HepG2 (cell line): ENCODE data around the gene GAGE10. TPM values are rescaled to one million over a fixed set of nuclear protein-coding genes. Genes with fewer than 3 reads are reported as not detected.

Experiments
- ATAC-seq: fragments of 200-7000 bp; cut with Tn5 transposase; 3 replicates; pipeline ENCODE4 v1.9.1; 2020; ENCODE audit warnings: mild to moderate bottlenecking, moderate library complexity
- BruUV-seq: library from RNA; stranded (reverse); fragments of 400-500 nt; replicated peaks from 2 replicates; lab custom pipeline; 2021; lab: Mats Ljungman, UMichigan
- CTCF ChIA-PET: fragments of 300-600 bp; formaldehyde crosslinking; extraction: SDS; loops from one replicate; lab custom pipeline; 2021; ENCODE audit warnings: low total read pairs, inconsistent platforms, low intra/inter-chr PET ratio; lab: Yijun Ruan, JAX
- POLR2A ChIA-PET: fragments of 350-600 bp; sonication (Branson Sonifier 250); formaldehyde crosslinking; loops from one replicate; lab custom pipeline; 2020; ENCODE audit warnings: antibody characterized with exemption, inconsistent platforms; lab: Yijun Ruan, JAX
- DNase-seq: peaks from one replicate; pipeline ENCODE4 v3.0.0-alpha.2; 2015; ENCODE audit warnings: low spot score
- FAIRE-seq: peaks from 3 replicates; lab custom pipeline; 2011; peaks lifted over from hg19 to GRCh38; lab: Jason Lieb, UNC
- H2AFZ ChIP-seq: one replicate; pipeline ENCODE4 v1.6.1; 2011; ENCODE audit warnings: low read length, inconsistent platforms
- H3K27ac ChIP-seq: fragments of 300-600 bp; 3 replicates; pipeline ENCODE4 v1.8.0; 2011; ENCODE audit warnings: mixed run types, mild to moderate bottlenecking, mixed read lengths, low read length, inconsistent platforms; ENCODE audit not compliant: insufficient read depth; ENCODE audit errors: extremely low read length
- H3K27me3 ChIP-seq, 2 experiments: fragments of 200-600 bp in 1 of 2; 2 replicates in 1 of 2; 3 replicates in 1 of 2; pipeline versions ENCODE4 v1.6.0 to v1.8.0; 2011; ENCODE audit warnings: low read length in 2 of 2, mild to moderate bottlenecking in 2 of 2, moderate library complexity in 2 of 2, inconsistent platforms in 1 of 2; ENCODE audit not compliant: insufficient read depth in 2 of 2, control insufficient read depth in 1 of 2
- H3K36me3 ChIP-seq, 2 experiments: fragments of 200-600 bp in 1 of 2; replicated peaks in 1 of 2; 2 replicates in 1 of 2; 3 replicates in 1 of 2; pipeline versions ENCODE4 v1.5.1 to v1.8.0; 2011; ENCODE audit warnings: low read length in 2 of 2, inconsistent platforms in 1 of 2; ENCODE audit not compliant: insufficient read depth in 2 of 2, control insufficient read depth in 1 of 2
- H3K4me1 ChIP-seq: 2 replicates; pipeline ENCODE4 v1.5.1; 2012; ENCODE audit warnings: low read length, inconsistent platforms; ENCODE audit not compliant: insufficient read depth
- H3K4me2 ChIP-seq: 2 replicates; pipeline ENCODE4 v1.6.0; 2011; ENCODE audit warnings: low read depth, low read length, inconsistent platforms
- H3K4me3 ChIP-seq, 3 experiments: fragments of 200-600 bp in 1 of 3; sonication (generic), shearing (Covaris generic) in 1 of 3; replicated peaks in 1 of 3; 2 replicates each; pipeline ENCODE4 v1.5.1; 2011 to 2016; ENCODE audit warnings: low read length in 3 of 3, inconsistent platforms in 2 of 3, low read depth in 2 of 3, mild to moderate bottlenecking in 2 of 3, control low read depth in 1 of 3, mixed read lengths in 1 of 3; ENCODE audit not compliant: insufficient read depth in 1 of 3
- H3K79me2 ChIP-seq: one replicate; pipeline ENCODE4 v1.6.1; 2011; ENCODE audit warnings: low read length, inconsistent platforms; ENCODE audit not compliant: insufficient read depth
- H3K9ac ChIP-seq: 2 replicates; pipeline ENCODE4 v1.6.0; 2011; ENCODE audit warnings: mild to moderate bottlenecking, low read depth, low read length, inconsistent platforms; ENCODE audit not compliant: insufficient read depth
- H3K9me3 ChIP-seq: 2 replicates; pipeline ENCODE4 v1.5.1; 2012; ENCODE audit warnings: mild to moderate bottlenecking, low read length
- H4K20me1 ChIP-seq: 2 replicates; pipeline ENCODE4 v1.6.0; 2011; ENCODE audit warnings: inconsistent platforms, mild to moderate bottlenecking, low read length, moderate library complexity; ENCODE audit not compliant: insufficient read depth
- BORCS8-MEF2B ChIP-seq: sonication (generic); formaldehyde crosslinking; IDR thresholded peaks from 2 replicates; pipeline ENCODE4 v1.8.0; 2022; ENCODE audit warnings: mild to moderate bottlenecking, missing genetic modification reagents
- HNRNPH1 ChIP-seq: fragments of 200-400 bp; formaldehyde crosslinking; optimal IDR thresholded peaks from 2 replicates; pipeline ENCODE3; 2017; ENCODE audit warnings: mild to moderate bottlenecking, low read depth, low read length
- ISX ChIP-seq: sonication (generic); formaldehyde crosslinking; conservative IDR thresholded peaks from 2 replicates; pipeline ENCODE4 v1.5.0; 2020; ENCODE audit warnings: missing genetic modification reagents
- KDM6A ChIP-seq: IDR thresholded peaks from 2 replicates; pipeline ENCODE4 v1.6.1; 2016; ENCODE audit warnings: low read depth
- SP1 ChIP-seq, 2 experiments: fragments of 450-650 bp in 1 of 2; sonication (generic) in 1 of 2; formaldehyde crosslinking in 1 of 2; IDR thresholded peaks; 2 replicates each; pipeline versions ENCODE4 v1.4.0 to v1.6.1; 2016 to 2020; ENCODE audit warnings: missing genetic modification reagents in 1 of 2
- ZBTB3 ChIP-seq: sonication (generic); formaldehyde crosslinking; IDR thresholded peaks from 2 replicates; pipeline ENCODE4 v1.4.0; 2020; ENCODE audit warnings: low read depth, mild to moderate bottlenecking, moderate library complexity, missing genetic modification reagents, borderline replicate concordance
- ZNF263 ChIP-seq: sonication (generic); formaldehyde crosslinking; IDR thresholded peaks from 2 replicates; pipeline ENCODE4 v1.4.0; 2020; ENCODE audit warnings: missing genetic modification reagents
- ZNF577 ChIP-seq: sonication (generic); formaldehyde crosslinking; IDR thresholded peaks from 2 replicates; pipeline ENCODE4 v1.4.0; 2020; ENCODE audit warnings: mild to moderate bottlenecking, low read depth, missing genetic modification reagents, borderline replicate concordance
- ZNF629 ChIP-seq: sonication (generic); formaldehyde crosslinking; conservative IDR thresholded peaks from 2 replicates; pipeline ENCODE4 v1.5.0; 2020; ENCODE audit warnings: missing genetic modification reagents
- ZNF816 ChIP-seq: sonication (generic); formaldehyde crosslinking; IDR thresholded peaks from 2 replicates; pipeline ENCODE4 v1.8.0; 2022; ENCODE audit warnings: missing genetic modification reagents, mild to moderate bottlenecking, borderline replicate concordance
- WGBS: methylation state at CpG from one replicate; pipeline ENCODE4 v1.1.6; 2017; ENCODE audit warnings: low lambda C conversion rate; 5-methylcytosine and 5-hydroxymethylcytosine counted together
- in situ Hi-C: cut with HindIII; loops from 2 replicates; pipeline ENCODE4 v1.10.0; 2017; ENCODE audit warnings: low pct_unique_long_range_greater_than_20kb; ENCODE audit not compliant: extremely low pct_ligation_motif_present
- intact Hi-C: fragments of 100-400 bp; cut with micrococcal nuclease; formaldehyde crosslinking; loops from one replicate; pipeline ENCODE4 v1.10.0; 2022; ENCODE audit not compliant: unreplicated experiment
- polyA plus RNA-seq, 8 experiments: library from polyadenylated mRNA; depleted of rRNA in 3 of 8; stranded (reverse) in 7 of 8; unstranded in 1 of 8; fragments of >200 nt; fragmentation: Illumina TruSeq in 4 of 8; extraction: Trizol in 4 of 8; gene quantifications; 2 replicates each; pipeline versions ENCODE4 v1.2.1 to v1.2.3, GENCODE V29; 2011 to 2016; ENCODE audit warnings: low read depth in 4 of 8, missing spikeins in 1 of 8, mixed read lengths in 1 of 8; ENCODE audit not compliant: insufficient read depth in 1 of 8
- total RNA-seq, 5 experiments: library from RNA; depleted of rRNA; stranded (reverse); fragments of >200 nt; fragmentation: Illumina TruSeq; extraction: Trizol; gene quantifications; 2 replicates each; pipeline ENCODE4 v1.2.3, GENCODE V29; 2016; ENCODE audit warnings: low read depth in 1 of 5
- TF ChIP-seq, protein P1 (sequence below): IDR thresholded peaks from 2 replicates; pipeline ENCODE4 v1.6.1; 2012; ENCODE audit warnings: low read length, improper control_type of control experiment
- TF ChIP-seq, protein P2 (sequence below): IDR thresholded peaks from 2 replicates; pipeline ENCODE4 v1.6.1; 2016
- TF ChIP-seq, protein P3 (sequence below): sonication (generic); formaldehyde crosslinking; IDR thresholded peaks from 2 replicates; pipeline ENCODE4 v1.4.0; 2020; ENCODE audit warnings: mild to moderate bottlenecking, missing genetic modification reagents
- TF ChIP-seq, protein P4 (sequence below): sonication (generic); formaldehyde crosslinking; IDR thresholded peaks from 2 replicates; pipeline ENCODE4 v1.8.0; 2022; ENCODE audit warnings: missing genetic modification reagents, mild to moderate bottlenecking, moderate library complexity, borderline replicate concordance

Gene GAGE10
- total and polyA plus RNA-seq, 2 of the 13 experiments (the other 11 are each of a cell fraction or from before 2014, with no cell fraction given): not detected

DNA sequence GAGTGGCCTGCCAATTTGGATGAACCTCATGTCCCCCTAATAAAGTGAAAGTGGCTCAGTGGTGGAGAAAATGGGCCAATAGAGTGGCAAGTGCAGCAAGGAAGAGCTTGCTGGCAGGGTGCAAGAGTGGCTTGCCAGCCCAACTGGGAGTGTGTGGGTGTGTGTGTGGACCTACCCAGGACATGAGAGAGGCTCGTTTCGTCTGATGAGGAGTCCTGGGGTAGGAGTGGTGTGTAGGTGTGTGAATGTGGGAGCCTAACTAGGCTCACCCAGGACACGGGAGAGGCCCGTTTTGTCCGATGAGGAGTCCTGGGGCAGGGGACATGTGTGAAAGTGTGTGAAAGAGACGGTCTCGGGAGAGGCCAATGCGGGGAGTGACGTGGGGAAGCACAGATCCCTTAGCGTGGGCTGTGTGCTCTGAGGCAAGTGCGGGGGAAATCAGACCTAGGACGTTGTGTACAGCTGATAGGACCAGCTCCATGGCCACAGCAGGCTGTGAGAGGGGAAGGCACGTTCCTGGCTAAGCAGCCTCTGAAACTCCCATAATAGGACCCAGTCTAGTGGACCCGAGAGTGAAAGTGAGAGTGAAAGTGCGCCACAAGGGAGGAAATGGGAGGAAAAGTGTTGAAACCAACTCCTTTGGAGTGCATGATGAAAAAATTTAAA, 5.3 kb downstream of the GAGE10 start (continued):
- TF ChIP-seq, protein P1, sequence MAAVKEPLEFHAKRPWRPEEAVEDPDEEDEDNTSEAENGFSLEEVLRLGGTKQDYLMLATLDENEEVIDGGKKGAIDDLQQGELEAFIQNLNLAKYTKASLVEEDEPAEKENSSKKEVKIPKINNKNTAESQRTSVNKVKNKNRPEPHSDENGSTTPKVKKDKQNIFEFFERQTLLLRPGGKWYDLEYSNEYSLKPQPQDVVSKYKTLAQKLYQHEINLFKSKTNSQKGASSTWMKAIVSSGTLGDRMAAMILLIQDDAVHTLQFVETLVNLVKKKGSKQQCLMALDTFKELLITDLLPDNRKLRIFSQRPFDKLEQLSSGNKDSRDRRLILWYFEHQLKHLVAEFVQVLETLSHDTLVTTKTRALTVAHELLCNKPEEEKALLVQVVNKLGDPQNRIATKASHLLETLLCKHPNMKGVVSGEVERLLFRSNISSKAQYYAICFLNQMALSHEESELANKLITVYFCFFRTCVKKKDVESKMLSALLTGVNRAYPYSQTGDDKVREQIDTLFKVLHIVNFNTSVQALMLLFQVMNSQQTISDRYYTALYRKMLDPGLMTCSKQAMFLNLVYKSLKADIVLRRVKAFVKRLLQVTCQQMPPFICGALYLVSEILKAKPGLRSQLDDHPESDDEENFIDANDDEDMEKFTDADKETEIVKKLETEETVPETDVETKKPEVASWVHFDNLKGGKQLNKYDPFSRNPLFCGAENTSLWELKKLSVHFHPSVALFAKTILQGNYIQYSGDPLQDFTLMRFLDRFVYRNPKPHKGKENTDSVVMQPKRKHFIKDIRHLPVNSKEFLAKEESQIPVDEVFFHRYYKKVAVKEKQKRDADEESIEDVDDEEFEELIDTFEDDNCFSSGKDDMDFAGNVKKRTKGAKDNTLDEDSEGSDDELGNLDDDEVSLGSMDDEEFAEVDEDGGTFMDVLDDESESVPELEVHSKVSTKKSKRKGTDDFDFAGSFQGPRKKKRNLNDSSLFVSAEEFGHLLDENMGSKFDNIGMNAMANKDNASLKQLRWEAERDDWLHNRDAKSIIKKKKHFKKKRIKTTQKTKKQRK: no peak
- TF ChIP-seq ZNF816: no peak
- TF ChIP-seq ZBTB3 (CRISPR knock-in tag): no peak
- TF ChIP-seq BORCS8-MEF2B (CRISPR knock-in tag): no peak
- no peak for TF ChIP-seq ZNF629 (CRISPR knock-in tag)
- no peak for TF ChIP-seq ISX (CRISPR knock-in tag)
- no peak for TF ChIP-seq KDM6A
- TF ChIP-seq SP1 (IDR thresholded peaks at IDR 0.05): no peak
- no peak for TF ChIP-seq SP1 (CRISPR knock-in tag; IDR thresholded peaks at IDR 0.05)

DNA sequence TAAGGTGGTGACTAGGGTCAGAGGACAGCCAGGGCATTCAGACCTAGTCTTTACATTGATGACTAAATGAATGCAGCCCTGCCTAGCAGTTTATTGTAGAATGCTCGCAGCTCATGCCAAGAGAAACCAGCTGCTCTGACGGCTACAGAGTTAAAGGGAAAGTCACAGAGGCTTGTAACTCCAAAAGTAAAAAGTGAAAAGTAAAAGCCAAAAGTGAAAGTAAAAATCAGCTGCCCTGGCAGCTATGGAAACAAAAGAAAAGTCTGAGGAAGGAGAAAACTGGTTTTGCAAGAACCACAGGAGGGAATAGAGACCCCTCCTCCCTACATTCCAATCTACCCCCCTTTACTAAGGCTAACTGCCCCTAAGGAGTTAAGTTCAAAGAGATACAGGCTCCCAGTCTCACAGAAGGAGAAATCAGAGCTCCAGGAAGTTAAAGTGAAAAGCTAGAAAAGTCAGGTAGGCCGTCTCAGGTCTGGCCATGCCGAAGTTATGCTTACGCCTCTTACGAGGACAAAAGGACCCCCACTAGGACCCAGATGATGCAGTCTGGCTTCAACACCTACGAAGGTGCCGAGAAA, 6.0 kb downstream of the GAGE10 start:
- Histone ChIP-seq H3K4me1 (no peaks in the 10 kb centered on the region), H3K27me3 (no peaks in the 10 kb centered on the region; a peak in 1 of 5 replicates), H3K4me2 (peak overlapping the region; percentile 60), H3K79me2 (no peaks in the 10 kb centered on the region), H3K27ac (no peak overlapping the region), H2AFZ (peak overlapping the region; percentile 27), H3K9ac (no peak overlapping the region), H3K4me3 (peak overlapping the region; percentile 26 to 33 (median 28); a peak in 5 of 6 replicates), H3K36me3 (no peaks in the 10 kb centered on the region), H3K9me3 (no peaks in the 10 kb centered on the region), H4K20me1 (no peaks in the 10 kb centered on the region)
- ChIA-PET POLR2A (no interaction called here), CTCF (no interaction called here)
- peak; percentile 40 for FAIRE-seq
- ATAC-seq: no peak
- in situ Hi-C loops (no loop called here), intact Hi-C loops (no loop called here)
- DNase-seq: no peak
- no TSS peak for BruUV-seq
- 20% methylated on average over 8 of the region's 8 CpGs for WGBS
- TF ChIP-seq ZNF577 (CRISPR knock-in tag): no peak
- TF ChIP-seq, protein P2, sequence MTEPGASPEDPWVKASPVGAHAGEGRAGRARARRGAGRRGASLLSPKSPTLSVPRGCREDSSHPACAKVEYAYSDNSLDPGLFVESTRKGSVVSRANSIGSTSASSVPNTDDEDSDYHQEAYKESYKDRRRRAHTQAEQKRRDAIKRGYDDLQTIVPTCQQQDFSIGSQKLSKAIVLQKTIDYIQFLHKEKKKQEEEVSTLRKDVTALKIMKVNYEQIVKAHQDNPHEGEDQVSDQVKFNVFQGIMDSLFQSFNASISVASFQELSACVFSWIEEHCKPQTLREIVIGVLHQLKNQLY (CRISPR knock-in tag): no peak
- TF ChIP-seq ZNF263: no peak
- TF ChIP-seq, protein P3, sequence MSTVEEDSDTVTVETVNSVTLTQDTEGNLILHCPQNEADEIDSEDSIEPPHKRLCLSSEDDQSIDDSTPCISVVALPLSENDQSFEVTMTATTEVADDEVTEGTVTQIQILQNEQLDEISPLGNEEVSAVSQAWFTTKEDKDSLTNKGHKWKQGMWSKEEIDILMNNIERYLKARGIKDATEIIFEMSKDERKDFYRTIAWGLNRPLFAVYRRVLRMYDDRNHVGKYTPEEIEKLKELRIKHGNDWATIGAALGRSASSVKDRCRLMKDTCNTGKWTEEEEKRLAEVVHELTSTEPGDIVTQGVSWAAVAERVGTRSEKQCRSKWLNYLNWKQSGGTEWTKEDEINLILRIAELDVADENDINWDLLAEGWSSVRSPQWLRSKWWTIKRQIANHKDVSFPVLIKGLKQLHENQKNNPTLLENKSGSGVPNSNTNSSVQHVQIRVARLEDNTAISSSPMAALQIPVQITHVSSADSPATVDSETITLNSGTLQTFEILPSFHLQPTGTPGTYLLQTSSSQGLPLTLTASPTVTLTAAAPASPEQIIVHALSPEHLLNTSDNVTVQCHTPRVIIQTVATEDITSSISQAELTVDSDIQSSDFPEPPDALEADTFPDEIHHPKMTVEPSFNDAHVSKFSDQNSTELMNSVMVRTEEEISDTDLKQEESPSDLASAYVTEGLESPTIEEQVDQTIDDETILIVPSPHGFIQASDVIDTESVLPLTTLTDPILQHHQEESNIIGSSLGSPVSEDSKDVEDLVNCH: no peak
- no peak for TF ChIP-seq HNRNPH1
- TF ChIP-seq, protein P4, sequence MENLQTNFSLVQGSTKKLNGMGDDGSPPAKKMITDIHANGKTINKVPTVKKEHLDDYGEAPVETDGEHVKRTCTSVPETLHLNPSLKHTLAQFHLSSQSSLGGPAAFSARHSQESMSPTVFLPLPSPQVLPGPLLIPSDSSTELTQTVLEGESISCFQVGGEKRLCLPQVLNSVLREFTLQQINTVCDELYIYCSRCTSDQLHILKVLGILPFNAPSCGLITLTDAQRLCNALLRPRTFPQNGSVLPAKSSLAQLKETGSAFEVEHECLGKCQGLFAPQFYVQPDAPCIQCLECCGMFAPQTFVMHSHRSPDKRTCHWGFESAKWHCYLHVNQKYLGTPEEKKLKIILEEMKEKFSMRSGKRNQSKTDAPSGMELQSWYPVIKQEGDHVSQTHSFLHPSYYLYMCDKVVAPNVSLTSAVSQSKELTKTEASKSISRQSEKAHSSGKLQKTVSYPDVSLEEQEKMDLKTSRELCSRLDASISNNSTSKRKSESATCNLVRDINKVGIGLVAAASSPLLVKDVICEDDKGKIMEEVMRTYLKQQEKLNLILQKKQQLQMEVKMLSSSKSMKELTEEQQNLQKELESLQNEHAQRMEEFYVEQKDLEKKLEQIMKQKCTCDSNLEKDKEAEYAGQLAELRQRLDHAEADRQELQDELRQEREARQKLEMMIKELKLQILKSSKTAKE (CRISPR knock-in tag): no peak
